H9 (cell line): Measurements from ENCODE around the gene INSYN1. TPM values are rescaled to one million over a fixed set of nuclear protein-coding genes. Genes with fewer than 3 reads are reported as not detected.
A peak's percentile ranks its signal among the peaks of the same experiment; 100 is the strongest.

ENCODE experiments used
- DNase-seq: peaks from one replicate; pipeline ENCODE4 v3.0.0-alpha.2; 2017
- H2AFZ ChIP-seq: one replicate; pipeline ENCODE4 v1.6.1; 2013; ENCODE audit warnings: mild to moderate bottlenecking, low read length, control low read depth, moderate library complexity
- H2AK5ac ChIP-seq: 2 replicates; pipeline ENCODE4 v1.6.1; 2013; ENCODE audit warnings: low read length, control low read depth, mixed read lengths; ENCODE audit not compliant: insufficient read length
- H2BK120ac ChIP-seq: one replicate; pipeline ENCODE4 v1.6.1; 2013; ENCODE audit warnings: low read depth, mild to moderate bottlenecking, low read length, control low read depth, inconsistent platforms; ENCODE audit not compliant: poor library complexity, severe bottlenecking
- H2BK12ac ChIP-seq: 2 replicates; pipeline ENCODE4 v1.6.1; 2013; ENCODE audit warnings: low read length, control low read depth, mixed read lengths, low read depth; ENCODE audit not compliant: insufficient read length
- H2BK15ac ChIP-seq: 2 replicates; pipeline ENCODE4 v1.6.1; 2013; ENCODE audit warnings: low read depth, low read length, control low read depth
- H2BK20ac ChIP-seq: one replicate; pipeline ENCODE4 v1.6.1; 2013; ENCODE audit warnings: low read depth, mild to moderate bottlenecking, low read length, control low read depth, inconsistent platforms; ENCODE audit not compliant: poor library complexity, severe bottlenecking
- H2BK5ac ChIP-seq: 2 replicates; pipeline ENCODE4 v1.6.1; 2013; ENCODE audit warnings: low read length, control low read depth, mixed read lengths; ENCODE audit not compliant: insufficient read length
- H3K14ac ChIP-seq: 2 replicates; pipeline ENCODE4 v1.6.1; 2013; ENCODE audit warnings: low read length, control low read depth; ENCODE audit not compliant: insufficient read depth
- H3K18ac ChIP-seq: 2 replicates; pipeline ENCODE4 v1.6.1; 2013; ENCODE audit warnings: low read depth, mild to moderate bottlenecking, mixed read lengths, low read length, control low read depth; ENCODE audit not compliant: insufficient read length
- H3K23ac ChIP-seq: 2 replicates; pipeline ENCODE4 v1.6.1; 2013; ENCODE audit warnings: low read length, control low read depth, mixed read lengths, low read depth; ENCODE audit not compliant: insufficient read length
- H3K23me2 ChIP-seq: 2 replicates; pipeline ENCODE4 v1.6.1; 2013; ENCODE audit warnings: low read depth, mild to moderate bottlenecking, mixed read lengths, low read length, control low read depth; ENCODE audit not compliant: insufficient read length, poor library complexity, severe bottlenecking
- H3K27ac ChIP-seq: 2 replicates; pipeline ENCODE4 v1.5.1; 2013; ENCODE audit warnings: low read length, control low read depth, mixed read lengths, low read depth; ENCODE audit not compliant: insufficient read length
- H3K27me3 ChIP-seq: 2 replicates; pipeline ENCODE4 v1.6.1; 2013; ENCODE audit warnings: low read length, control low read depth, inconsistent platforms; ENCODE audit not compliant: insufficient read depth
- H3K4ac ChIP-seq: 2 replicates; pipeline ENCODE4 v1.6.1; 2013; ENCODE audit warnings: low read depth, mild to moderate bottlenecking, control low read depth, inconsistent platforms, low read length, moderate library complexity
- H3K4me1 ChIP-seq: 2 replicates; pipeline ENCODE4 v1.6.1; 2013; ENCODE audit warnings: low read length, control low read depth, inconsistent platforms; ENCODE audit not compliant: insufficient read depth
- H3K4me2 ChIP-seq: 2 replicates; pipeline ENCODE4 v1.6.1; 2013; ENCODE audit warnings: low read length, control low read depth, mixed read lengths; ENCODE audit not compliant: insufficient read length, insufficient read depth
- H3K56ac ChIP-seq: 2 replicates; pipeline ENCODE4 v1.6.1; 2013; ENCODE audit warnings: low read depth, mild to moderate bottlenecking, mixed read lengths, low read length, control low read depth; ENCODE audit not compliant: insufficient read length
- H3K79me1 ChIP-seq: 2 replicates; pipeline ENCODE4 v1.6.1; 2013; ENCODE audit warnings: low read depth, mild to moderate bottlenecking, moderate library complexity, low read length, control low read depth, inconsistent platforms; ENCODE audit not compliant: insufficient read depth, poor library complexity, severe bottlenecking
- H3K79me2 ChIP-seq: 2 replicates; pipeline ENCODE4 v1.6.1; 2013; ENCODE audit warnings: low read length, control low read depth, inconsistent platforms; ENCODE audit not compliant: insufficient read depth
- H3K9ac ChIP-seq: 2 replicates; pipeline ENCODE4 v1.6.1; 2013; ENCODE audit warnings: low read length, control low read depth, mixed read lengths; ENCODE audit not compliant: insufficient read length; ENCODE audit errors: extremely low read depth
- H3K9me3 ChIP-seq: one replicate; pipeline ENCODE4 v1.6.1; 2013; ENCODE audit warnings: low read depth, low read length, inconsistent platforms; ENCODE audit not compliant: control insufficient read depth
- H3T11ph ChIP-seq: one replicate; pipeline ENCODE4 v1.6.1; 2013; ENCODE audit warnings: mild to moderate bottlenecking, low read length, control low read depth, inconsistent platforms
- H4K20me1 ChIP-seq: one replicate; pipeline ENCODE4 v1.6.1; 2013; ENCODE audit not compliant: control insufficient read depth, insufficient read length, insufficient read depth
- H4K5ac ChIP-seq: 2 replicates; pipeline ENCODE4 v1.6.1; 2013; ENCODE audit warnings: low read depth, mild to moderate bottlenecking, mixed read lengths, low read length, control low read depth; ENCODE audit not compliant: insufficient read length
- H4K8ac ChIP-seq: replicated peaks from 2 replicates; pipeline ENCODE4 v1.6.1; 2013; ENCODE audit warnings: low read length, control low read depth, mixed read lengths, low read depth; ENCODE audit not compliant: insufficient read length
- H4K91ac ChIP-seq: 2 replicates; pipeline ENCODE4 v1.6.1; 2013; ENCODE audit warnings: low read depth, mild to moderate bottlenecking, moderate library complexity, mixed read lengths, low read length, control low read depth; ENCODE audit not compliant: insufficient read length
- H3K27ac Mint-ChIP-seq, 3 experiments: 2 replicates in 2 of 3; 3 replicates in 1 of 3; pipeline ENCODE4 v1.8.0; 2020 to 2021; ENCODE audit warnings: mixed read lengths in 3 of 3, mild to moderate bottlenecking in 1 of 3, moderate library complexity in 1 of 3
- H3K27me3 Mint-ChIP-seq: 2 replicates; pipeline ENCODE4 v1.8.0; 2021; ENCODE audit warnings: low read depth, mild to moderate bottlenecking, moderate library complexity, mixed read lengths
- H3K36me3 Mint-ChIP-seq, 3 experiments: 2 replicates in 2 of 3; 3 replicates in 1 of 3; pipeline ENCODE4 v1.8.0; 2020 to 2021; ENCODE audit warnings: low read depth in 3 of 3, mixed read lengths in 3 of 3; ENCODE audit not compliant: insufficient read depth in 1 of 3
- H3K4me1 Mint-ChIP-seq, 2 experiments: 2 replicates each; pipeline ENCODE4 v1.8.0; 2020; ENCODE audit warnings: mixed read lengths in 2 of 2
- H3K4me3 Mint-ChIP-seq, 2 experiments: 2 replicates in 1 of 2; 3 replicates in 1 of 2; pipeline ENCODE4 v1.8.0; 2020 to 2021; ENCODE audit warnings: mild to moderate bottlenecking in 2 of 2, mixed read lengths in 2 of 2, moderate library complexity in 1 of 2
- H3K9me3 Mint-ChIP-seq, 2 experiments: 2 replicates in 1 of 2; 3 replicates in 1 of 2; pipeline ENCODE4 v1.8.0; 2020; ENCODE audit warnings: mild to moderate bottlenecking in 2 of 2, mixed read lengths in 2 of 2, moderate library complexity in 1 of 2
- CTCF ChIP-seq: fragments of 200-600 bp; sonication (generic); conservative IDR thresholded peaks from 3 replicates; pipeline ENCODE4 v1.8.0; 2021; ENCODE audit warnings: antibody characterized with exemption, mild to moderate bottlenecking
- WGBS: extraction: QIAGEN DNeasy Blood & Tissue Kit; methylation state at CpG from one replicate; pipeline ENCODE4 v1.1.7; 2013; ENCODE audit warnings: missing lambda C conversion rate, low lambda C conversion rate, mixed read lengths; ENCODE audit not compliant: insufficient read length; ENCODE audit errors: extremely low coverage; 5-methylcytosine and 5-hydroxymethylcytosine counted together
- total RNA-seq: library from RNA; stranded (reverse); gene quantifications from 2 replicates; pipeline ENCODE4 v1.2.1, GENCODE V29; 2021

The INSYN1 gene
- total RNA-seq, 1 experiment from 2014 or later: 1.9 TPM

DNA sequence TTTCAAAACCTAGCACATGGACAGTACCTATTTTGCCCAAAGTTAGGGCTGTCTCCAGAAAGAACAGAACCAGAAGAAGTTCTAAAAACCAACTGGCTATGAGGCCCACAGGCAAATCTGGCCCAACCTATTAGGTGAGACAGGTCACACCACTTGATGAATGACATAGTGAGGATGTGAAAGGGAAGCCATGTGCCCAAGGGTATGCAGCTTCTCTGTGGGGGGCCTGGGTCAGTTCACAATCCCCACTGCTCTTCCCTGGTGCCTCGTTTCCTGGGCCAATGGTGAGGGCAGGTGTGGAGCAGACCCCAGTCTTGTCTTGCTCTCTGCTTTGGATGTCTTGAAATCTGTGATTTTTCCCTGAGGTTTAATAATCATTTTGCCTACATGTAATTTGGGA is 8.9 kb downstream of the INSYN1 start:
- no peak overlapping the region for H4K91ac ChIP-seq
- H3K4me2 ChIP-seq: no peak overlapping the region
- no peak overlapping the region for H3K27ac ChIP-seq
- peak; percentile 57 for DNase-seq
- Mint-ChIP-seq H3K4me3 (no peak overlapping the region), H3K27me3 (peaks cover 4% of the 10 kb centered on the region), H3K27ac (no peak overlapping the region; a peak in 1 of 7 replicates), H3K36me3 (no peaks in the 10 kb centered on the region; a peak in 1 of 7 replicates), H3K4me1 (peaks cover 37 to 48% of the 10 kb centered on the region in 2 experiments), H3K9me3 (no peaks in the 10 kb centered on the region; a peak in 1 of 5 replicates)
- no peaks in the 10 kb centered on the region for H3K9me3 ChIP-seq
- H3K79me2 ChIP-seq: no peaks in the 10 kb centered on the region
- H4K8ac ChIP-seq: no peak overlapping the region
- H2BK12ac ChIP-seq: no peak overlapping the region
- H2AFZ ChIP-seq: no peak overlapping the region
- H3K9ac ChIP-seq: no peak overlapping the region
- no peaks in the 10 kb centered on the region for H3K27me3 ChIP-seq
- no peak overlapping the region for H3K4ac ChIP-seq
- no peaks in the 10 kb centered on the region for H4K20me1 ChIP-seq
- no peaks in the 10 kb centered on the region for H3K23me2 ChIP-seq
- TF ChIP-seq CTCF: no peak
- no peak overlapping the region for H3K23ac ChIP-seq
- H2BK5ac ChIP-seq: no peak overlapping the region
- no peak overlapping the region for H3T11ph ChIP-seq
- no peak overlapping the region for H2BK20ac ChIP-seq
- no peak overlapping the region for H3K14ac ChIP-seq
- H2AK5ac ChIP-seq: no peak overlapping the region
- no peak overlapping the region for H2BK120ac ChIP-seq
- H2BK15ac ChIP-seq: no peak overlapping the region
- no peak overlapping the region for H4K5ac ChIP-seq
- no peak overlapping the region for H3K56ac ChIP-seq
- no peak overlapping the region for H3K18ac ChIP-seq
- no peaks in the 10 kb centered on the region for H3K79me1 ChIP-seq
- WGBS: no CpG with 5 or more reads among the region's 1 CpG
- peaks cover 5% of the 10 kb centered on the region for H3K4me1 ChIP-seq
